OCI-M1 (cell line): Measurements from ENCODE around the gene SSRP1.
"Not testable (repeated sequence)": the region's sequence is repeated elsewhere in the genome, so short reads cannot be mapped to it uniquely, and the experiment has no call there.

Experiments used
- DNase-seq: peaks from one replicate; lab custom pipeline; 2025; lab: John Stamatoyannopoulos, UW

Gene SSRP1

DNA sequence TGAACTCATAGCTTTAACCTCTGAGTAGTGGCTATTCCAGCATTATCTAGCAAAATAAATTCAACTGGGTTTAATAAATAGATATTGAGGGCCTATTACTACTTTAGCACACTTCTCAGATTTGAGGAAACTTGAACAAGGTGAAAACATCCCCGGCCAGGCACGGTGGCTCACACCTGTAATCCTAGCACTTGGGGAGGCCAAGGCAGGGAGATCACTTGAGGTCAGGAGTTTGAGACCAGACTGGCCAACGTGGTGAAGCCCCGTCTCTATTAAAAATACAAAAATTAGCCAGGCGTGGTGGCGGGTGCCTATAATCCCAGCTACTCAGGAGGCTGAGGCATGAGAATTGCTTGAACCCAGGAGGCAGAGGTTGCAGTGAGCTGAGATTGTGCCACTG, 1.2 kb upstream of the SSRP1 start:
- DNase-seq = not testable (repeated sequence)

- no peak for DNase-seq
These were observed 497 bp upstream of the SSRP1 start for GRCh38 chr11:57336111-57336666.

- no peak for DNase-seq
These were observed 709 bp downstream of the SSRP1 start for GRCh38 chr11:57335023-57335342.

- DNase-seq = no peak
These were observed 2.8 kb downstream of the SSRP1 start for GRCh38 chr11:57332694-57333440.

DNA sequence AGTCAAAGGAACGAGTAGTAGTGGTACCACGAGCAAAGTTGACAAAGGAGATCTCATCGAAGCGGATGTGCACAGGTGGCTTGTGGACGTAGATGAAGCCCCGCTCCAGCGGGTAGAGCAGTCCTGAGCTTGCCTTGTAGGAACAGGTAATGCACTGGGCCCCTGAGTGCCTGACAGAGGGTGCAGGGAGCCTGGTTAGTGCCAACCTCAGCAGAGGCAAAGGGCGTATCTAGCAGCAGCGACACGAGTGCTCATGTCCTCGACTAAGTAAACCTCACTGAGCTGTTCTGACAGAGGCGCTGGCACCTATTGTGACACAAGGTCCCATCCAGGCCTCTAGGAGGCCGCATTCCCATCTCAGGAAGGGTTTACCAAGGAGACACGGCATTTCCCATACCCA, 4.0 kb downstream of the SSRP1 start:
- no peak for DNase-seq

DNA sequence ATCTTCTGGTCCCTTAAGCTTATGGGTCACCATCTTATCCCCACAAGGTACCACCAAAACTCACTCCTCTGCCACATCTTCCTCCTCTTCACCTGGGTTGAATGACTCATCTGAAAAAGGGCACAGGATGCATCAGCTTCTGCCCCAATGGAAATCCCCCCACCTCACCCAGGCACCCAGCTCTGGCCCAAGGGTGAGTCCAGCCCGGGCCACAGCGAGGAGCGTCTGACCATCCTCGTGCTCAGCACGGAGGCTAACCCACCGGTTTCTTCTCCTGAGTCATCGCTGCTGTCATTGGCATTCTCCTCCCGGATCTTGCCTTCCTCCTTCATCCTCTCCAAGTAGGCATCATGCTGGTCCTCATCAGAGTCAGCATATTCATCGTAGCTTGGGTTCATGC, 5.7 kb downstream of the SSRP1 start:
- no peak for DNase-seq

- DNase-seq = no peak
These were observed 8.0 kb downstream of the SSRP1 start for GRCh38 chr11:57327721-57328120.

DNA sequence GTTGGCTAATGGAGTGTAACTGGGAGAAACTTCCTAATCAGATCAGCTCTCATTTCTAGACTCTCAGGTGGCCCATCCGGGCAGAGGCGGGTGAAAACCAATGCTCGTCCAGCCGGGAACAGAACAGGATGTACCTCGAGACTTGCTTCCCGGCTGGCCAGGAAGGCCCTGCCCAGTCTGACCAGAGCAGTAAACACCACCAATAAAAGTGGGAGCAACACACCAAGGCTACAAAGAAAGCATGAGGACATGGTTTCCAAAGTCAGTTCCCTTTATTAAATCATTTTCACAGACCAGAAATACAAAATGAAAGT, 10.0 kb downstream of the SSRP1 start:
- peak; percentile 63 for DNase-seq

GRCh38 chr11:57324886-57325734, 10.6 kb downstream of the SSRP1 start, which contains the start of gene TNKS1BP1:
TSS of gene TNKS1BP1 (minus strand) at chr11:57324952. CDS start at chr11:57321885, 3,067 bp downstream.
- peak; percentile 98 for DNase-seq

DNA sequence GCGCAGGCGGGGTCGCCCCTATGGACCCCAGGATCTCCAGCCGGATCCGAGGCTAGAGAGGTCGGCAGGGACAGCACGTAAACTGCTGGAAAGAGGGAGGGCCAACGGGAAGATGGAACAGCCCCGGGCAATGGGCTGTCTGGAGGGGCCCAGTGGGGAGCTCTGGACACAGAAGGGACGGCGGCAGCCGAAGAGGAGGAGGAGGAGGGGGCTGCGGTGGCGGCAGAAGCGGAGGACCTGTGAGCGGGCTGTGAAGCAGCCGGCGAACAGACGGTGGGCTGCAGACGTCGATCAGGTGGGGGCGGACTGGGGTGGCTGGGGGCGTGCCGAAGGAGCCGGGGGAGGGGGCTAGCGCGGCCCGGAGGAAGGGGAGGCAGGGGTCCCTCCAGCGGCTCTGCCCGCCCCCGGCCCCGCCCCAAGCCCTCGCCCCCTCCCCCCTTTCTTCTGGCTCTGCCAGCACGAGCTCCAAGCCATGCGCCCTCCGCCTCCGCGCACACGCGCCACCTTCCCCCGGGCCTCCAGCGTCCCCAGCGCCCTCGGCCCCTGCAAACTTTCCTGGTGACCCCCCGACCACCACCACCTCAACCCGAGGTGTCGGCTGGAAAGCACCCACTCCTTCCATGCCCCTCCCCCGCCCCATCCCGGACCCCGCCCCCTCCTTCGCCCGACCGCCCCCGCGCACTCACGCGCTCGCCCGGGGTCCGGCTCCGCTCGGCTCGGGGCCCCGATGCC, 11.4 kb downstream of the SSRP1 start:
- peak; percentile 56 for DNase-seq

- no peak for DNase-seq
These were observed 11.9 kb downstream of the SSRP1 start for GRCh38 chr11:57323855-57324153.

DNA sequence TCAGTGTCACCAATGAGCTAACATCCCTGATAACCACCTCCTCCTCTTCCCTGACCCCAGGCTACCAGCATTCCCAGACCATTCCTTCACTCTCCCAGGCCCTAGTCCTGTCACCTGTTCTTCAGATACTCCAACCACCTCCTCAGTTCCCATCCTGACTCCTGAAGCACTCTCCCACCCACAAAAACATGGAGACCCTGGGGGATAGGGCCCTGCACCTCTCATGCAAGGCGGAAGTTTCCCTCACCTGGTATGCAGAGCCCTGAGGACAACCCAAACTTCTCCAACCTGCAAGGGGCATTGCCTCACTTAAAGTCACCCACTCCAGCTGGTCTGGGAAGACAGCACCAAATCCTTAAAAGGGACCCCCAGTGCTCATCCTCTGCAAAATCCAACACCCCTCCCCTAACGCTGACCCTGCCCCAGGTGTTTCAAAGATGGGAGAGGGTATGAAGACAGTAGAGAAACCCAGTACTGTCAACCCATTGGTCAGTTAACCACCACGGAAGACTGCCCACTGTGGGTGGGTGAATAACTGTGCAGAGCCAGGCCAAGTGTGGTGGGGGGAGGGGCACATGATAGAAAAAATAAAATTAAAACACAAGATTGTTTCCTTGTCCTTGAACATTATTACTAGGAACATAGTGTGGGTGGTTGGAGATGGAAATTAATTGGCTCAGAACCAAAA, 12.4 kb downstream of the SSRP1 start:
- DNase-seq = peak; percentile 33

- DNase-seq = peak; percentile 38
These were observed 13.2 kb downstream of the SSRP1 start for GRCh38 chr11:57322256-57323166.

- DNase-seq = peak; percentile 56
These were observed 14.1 kb downstream of the SSRP1 start for GRCh38 chr11:57321388-57322255.

GRCh38 chr11:57320719-57321387, 14.8 kb downstream of the SSRP1 start:
- no peak for DNase-seq

DNA sequence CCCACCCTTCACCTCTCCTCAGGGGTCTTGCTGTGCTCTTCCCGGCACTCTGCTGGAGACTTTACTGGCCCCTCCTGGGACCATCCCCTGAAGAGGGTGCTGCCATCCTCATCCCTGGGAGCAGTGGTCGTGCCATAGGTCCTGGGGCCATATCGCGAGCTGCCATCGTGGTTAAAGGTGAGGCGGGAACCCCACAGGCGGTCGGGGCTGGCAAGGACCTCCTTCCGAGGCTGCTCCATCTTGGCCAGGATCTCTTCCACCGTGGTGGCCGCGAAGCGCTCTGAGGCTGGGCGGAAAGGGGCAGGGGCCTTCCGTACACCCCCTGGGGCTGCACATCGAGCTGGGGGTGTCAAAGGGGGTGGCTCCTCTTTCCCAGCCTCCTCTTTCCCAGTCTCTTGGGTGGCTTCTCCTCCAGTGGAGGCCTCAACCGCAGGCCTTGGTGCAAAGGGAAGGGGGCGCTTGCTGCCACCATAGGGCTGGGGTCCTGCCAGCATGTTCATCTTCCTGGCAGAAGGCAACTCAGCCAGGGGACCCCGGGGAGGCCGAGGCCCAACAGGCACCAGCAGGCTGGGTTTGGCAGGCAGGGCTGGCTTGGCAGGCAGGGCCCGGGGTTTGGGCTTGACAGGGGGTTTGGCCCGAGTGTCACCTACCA, 15.5 kb downstream of the SSRP1 start:
- DNase-seq = no peak

GRCh38 chr11:57318178-57318577, 17.5 kb downstream of the SSRP1 start:
- DNase-seq = no peak

- no peak for DNase-seq
These were observed 19.7 kb downstream of the SSRP1 start for GRCh38 chr11:57316017-57316416.

DNA sequence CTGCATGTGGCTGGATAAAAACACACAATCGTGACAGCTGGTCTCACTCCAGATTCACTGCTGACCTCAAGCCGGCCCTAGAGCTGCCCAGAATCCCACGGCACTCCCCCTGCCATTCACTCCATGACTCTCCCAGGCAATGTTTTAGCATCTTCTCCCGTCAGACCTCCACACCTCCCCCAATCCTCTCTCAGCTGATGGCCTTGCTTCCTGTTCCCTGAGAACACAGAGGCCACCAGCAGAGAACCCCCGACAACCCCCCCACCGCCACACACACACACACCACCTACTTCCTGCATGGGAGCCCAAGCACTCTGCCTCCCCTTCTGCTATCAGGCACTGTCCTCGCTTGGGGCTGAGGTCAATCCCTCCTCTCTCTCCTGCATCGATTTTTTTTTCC, 20.2 kb downstream of the SSRP1 start:
- no peak for DNase-seq
